Dedifferentiated amniotic fluid mesenchymal stem cell (primary cell): Measurements from ENCODE around the gene CHMP1A.
"Not testable (repeated sequence)": the region's sequence is repeated elsewhere in the genome, so short reads cannot be mapped to it uniquely, and the experiment has no call there.

Experiments used
- DNase-seq: peaks from one replicate; pipeline ENCODE4 v3.0.0-alpha.2; 2016; ENCODE audit errors: extremely low spot score

CHMP1A gene

GRCh38 chr16:89657442-89658220 is at the start of gene CHMP1A, which contains the start of gene SPATA33:
Gene CHMP1A, minus strand, starts transcription at chr16:89657708. Its CDS starts 120 bp downstream, at chr16:89657588.
Gene SPATA33, plus strand, starts transcription at chr16:89657836. Its CDS starts 76 bp downstream, at chr16:89657912.
- peak; percentile 67 for DNase-seq

DNA sequence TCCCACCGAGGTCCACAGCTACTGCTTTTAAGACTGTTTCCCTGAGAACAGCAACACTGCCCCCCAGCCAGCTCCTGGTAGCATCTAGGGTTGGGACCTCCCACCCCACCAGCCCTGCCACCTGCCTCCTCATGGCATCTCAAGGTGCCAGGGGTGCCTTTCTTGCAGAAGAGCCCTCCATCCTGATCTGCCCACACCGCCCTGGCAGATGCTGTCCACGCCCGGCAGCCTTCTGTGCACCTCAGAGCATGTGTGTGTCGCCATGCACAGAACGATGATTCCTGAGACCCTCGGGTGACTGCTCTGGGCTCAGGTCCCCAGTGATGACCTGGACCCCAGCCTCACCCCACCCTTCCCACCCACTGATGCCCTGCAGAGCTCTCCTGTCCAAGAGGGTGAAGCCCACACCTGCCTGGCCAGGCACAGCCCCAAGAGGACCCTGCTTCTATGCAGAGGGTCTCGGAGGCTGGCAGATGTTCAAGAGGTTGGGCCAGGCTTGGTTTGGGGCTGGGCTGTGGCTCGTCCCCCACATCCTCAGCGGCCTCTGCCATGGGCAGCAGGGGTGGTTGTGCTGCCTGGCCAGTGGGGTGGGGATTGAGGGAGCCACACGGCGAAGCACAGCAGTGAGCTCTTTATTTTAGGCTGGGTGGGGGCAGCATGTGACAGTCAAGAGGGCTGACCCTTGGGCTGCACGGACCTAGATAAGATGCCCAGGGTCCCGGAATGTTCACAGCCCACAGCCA is 49.2 kb upstream of the CHMP1A start:
- no peak for DNase-seq

GRCh38 chr16:89705006-89705405 is 47.5 kb upstream of the CHMP1A start:
- DNase-seq, result no peak

DNA sequence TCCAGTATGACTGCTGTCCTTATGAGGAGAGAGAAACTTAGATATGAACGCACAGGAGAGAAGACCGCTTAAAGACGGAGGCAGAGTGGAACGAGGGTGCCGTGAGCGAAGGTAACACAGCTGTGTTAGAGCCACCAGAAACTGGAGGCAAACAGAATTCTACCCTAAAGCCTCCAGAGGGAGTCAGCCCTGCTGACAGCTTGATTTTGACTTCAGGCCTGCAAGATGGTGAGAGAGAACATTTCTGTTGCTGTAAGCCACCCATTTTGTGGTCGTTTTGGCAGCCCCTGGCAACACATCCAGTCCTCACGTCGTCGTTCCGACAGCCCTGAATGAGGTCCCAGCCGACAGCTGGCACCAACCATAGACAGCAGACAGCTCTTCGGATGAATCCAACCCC is 46.8 kb upstream of the CHMP1A start:
- no peak for DNase-seq

DNA sequence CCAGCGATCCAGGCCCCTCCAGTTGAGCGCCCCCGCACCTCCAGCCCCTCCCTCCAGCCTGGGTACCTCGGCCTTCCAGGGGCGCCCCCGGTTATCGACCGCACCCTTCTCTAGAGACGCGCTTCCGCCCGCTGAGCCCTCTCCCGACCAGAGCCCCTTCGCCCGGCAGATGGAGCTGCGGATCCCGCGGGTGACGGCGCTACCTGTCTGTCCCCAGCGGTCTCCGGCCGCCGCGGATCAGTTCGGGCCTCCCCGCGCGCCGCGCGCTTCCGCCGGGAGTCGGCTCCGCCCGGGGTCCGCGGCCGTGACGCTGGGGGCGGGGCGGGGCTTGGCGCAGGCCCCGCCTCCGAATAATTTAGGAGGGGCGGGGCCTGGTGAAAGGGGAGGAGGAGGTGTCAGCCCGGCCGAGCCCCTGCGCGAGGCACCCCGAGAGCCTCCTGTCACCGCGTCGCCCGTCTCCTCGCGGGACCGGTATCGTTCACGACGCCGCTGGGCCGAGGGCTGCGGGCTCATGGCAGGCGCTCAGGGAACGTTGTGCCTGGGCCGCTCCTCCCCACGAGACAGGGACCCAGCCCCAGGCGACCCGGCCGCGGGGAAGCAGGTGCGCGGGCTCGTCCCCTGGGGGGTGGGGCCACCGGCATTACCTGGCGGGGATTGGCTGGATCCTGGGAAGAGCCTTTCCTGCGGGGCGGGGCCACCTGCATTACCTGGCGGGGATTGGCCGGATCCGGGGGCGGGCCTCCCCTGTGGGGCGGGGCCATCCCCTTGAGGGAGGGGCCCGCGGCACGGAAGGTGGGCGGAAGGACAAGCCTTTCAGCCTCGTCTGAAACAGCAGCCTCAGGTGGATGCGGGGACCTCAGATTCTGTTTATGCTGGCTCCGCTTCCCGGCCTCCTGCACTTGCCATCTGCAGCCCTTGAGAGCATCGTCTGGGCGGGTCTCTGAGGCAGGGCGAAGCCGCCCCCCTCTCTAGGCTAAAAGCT is 44.2 kb upstream of the CHMP1A start, which contains the start of gene SPATA2L:
Gene SPATA2L (minus strand): TSS at position 281 of the 982 bp plus-strand sequence. CDS start 473 bp downstream, outside the sequence.
- peak; percentile 43 for DNase-seq

- DNase-seq, result no peak
These were observed 43.3 kb upstream of the CHMP1A start for GRCh38 chr16:89700649-89701424.

DNA sequence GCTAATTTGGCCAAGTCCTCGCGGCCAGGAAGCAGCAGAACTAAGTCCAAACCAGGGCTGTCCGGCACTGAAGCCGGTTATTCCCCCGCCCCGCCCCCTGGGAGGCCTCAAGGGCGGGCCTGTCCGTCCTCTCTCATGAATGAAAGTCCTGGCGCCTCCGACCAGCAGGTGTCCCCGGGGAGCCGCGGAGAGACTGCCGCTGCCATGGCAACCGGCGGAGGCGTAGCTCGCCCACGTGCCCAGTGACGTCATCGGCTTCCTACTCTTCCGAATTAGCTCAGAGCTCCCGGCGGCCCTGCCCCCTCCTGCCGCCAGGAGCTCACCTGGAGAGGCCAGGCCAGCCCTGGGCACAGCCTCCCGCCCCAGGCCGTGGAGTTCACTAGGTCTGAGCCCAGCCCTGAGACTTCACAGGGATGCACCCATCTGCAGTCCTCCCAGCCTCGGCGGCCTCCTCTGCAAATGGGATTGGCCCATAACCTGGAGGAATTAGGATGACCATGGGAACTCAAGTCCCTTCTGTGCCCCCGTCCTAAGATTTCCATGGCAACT is 42.7 kb upstream of the CHMP1A start:
- peak; percentile 93 for DNase-seq

GRCh38 chr16:89699629-89700099 is 42.2 kb upstream of the CHMP1A start:
- DNase-seq, result not testable (repeated sequence)

DNA sequence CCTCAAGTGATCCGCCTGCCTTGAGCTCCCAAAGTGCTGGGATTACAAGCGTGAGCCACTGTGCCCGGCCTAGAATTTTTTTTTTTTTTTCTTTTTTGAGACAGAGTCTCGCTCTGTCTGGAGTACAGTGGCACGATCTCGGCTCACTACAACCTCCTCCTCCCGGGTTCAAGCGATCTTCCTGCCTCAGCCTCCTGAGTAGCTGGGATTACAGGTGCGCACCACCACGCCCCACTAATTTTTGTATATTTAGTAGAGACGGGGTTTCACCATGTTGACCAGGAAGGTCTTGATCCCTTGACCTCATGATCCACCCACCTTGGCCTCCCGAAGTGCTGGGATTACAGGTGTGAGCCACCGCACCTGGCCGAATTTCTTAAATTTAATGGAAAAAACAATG is 41.2 kb upstream of the CHMP1A start:
- DNase-seq, result not testable (repeated sequence)

DNA sequence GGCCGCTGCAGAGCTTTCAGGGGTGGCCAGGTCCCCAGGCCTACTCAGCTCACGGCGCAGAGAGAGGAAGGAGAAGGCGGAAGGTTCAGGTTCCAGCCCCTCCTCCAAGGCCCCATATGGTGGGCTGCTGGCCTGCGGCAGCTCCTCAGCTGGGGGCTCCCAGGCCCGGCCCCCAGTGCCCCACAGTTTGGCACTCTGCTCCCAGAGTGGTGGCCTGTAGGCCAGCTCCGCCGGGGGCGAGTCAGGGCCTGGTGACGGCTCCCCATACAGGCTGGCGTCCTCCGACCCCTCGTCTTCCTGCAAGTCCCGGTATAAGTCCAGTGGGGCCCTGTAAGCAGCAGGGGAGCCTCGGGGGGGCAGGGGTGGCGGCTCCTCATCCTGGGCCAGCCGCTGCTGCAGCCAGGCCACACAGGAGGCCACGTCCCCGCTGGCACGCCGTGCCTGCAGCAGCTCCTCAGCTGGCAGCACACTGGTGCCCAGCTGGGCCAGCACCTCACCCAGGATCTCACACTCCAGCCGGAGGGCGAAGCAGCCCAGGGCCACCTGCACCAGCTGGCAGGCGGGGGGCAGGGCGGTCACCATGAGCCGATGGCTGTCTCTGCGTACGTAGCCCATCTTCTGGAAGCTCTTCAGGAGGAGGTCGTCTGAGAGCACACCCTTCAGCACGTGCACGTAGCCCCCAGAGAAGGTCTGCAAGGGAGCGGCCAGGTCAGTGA is 40.3 kb upstream of the CHMP1A start:
- DNase-seq, result no peak

- DNase-seq, result no peak
These were observed 39.7 kb upstream of the CHMP1A start for GRCh38 chr16:89697161-89697615.

- DNase-seq, result no peak
These were observed 39.2 kb upstream of the CHMP1A start for GRCh38 chr16:89696670-89697128.

- DNase-seq, result no peak
These were observed 38.6 kb upstream of the CHMP1A start for GRCh38 chr16:89695875-89696669.

DNA sequence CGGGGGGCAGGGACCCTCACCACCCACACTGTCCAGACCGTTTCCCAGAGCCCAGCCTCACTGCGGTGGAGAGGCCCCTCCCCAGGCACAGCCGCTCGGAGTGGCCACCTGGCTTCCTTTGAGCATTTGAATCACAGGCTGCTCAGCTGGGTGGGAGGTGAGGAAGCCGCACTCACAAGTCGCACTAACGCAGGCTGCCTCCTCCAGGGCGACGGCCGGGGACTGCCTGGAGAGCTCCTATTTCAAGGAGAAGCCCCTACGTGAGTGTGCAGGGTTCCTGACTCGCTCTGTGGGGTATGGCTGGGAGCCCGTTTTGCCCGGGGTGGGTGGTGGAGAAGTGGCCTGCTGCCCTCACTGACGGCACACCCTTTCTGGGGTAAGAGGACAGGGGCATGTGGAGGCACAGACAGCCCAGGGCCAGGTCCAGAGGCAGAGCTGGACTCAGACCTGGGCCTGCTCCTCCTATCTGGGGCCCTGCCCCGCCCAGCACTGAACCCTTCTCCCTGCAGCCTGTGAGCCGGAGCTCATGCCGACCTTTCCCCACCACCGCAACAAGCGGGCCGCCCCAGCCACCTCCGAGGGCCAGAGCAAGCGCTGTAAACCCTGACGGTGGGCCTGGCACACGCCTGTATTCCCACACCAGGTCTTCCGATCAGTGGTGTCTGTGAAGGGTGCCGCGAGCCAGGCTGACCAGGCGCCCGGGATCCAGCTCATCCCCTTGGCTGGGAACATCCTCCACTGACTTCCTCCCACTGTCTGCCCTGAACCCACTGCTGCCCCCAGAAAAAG is 37.8 kb upstream of the CHMP1A start:
- no peak for DNase-seq

GRCh38 chr16:89694784-89695085 is 37.2 kb upstream of the CHMP1A start:
- DNase-seq, result not testable (repeated sequence)

- no peak for DNase-seq
These were observed 36.6 kb upstream of the CHMP1A start for GRCh38 chr16:89693931-89694783.

- no peak for DNase-seq
These were observed 35.8 kb upstream of the CHMP1A start for GRCh38 chr16:89693289-89693731.
